HG02571 (cell line): ENCODE measurements around the gene FOXA1.
"Not testable (repeated sequence)": the region's sequence is repeated elsewhere in the genome, so short reads cannot be mapped to it uniquely, and the experiment has no call there.

Experiments
- ATAC-seq: cut with Tn5 transposase; IDR thresholded peaks from one replicate; pipeline ENCODE4 v1.9.1; 2021; ENCODE audit warnings: mild to moderate bottlenecking, moderate library complexity; ENCODE audit not compliant: unreplicated experiment

FOXA1 gene

DNA sequence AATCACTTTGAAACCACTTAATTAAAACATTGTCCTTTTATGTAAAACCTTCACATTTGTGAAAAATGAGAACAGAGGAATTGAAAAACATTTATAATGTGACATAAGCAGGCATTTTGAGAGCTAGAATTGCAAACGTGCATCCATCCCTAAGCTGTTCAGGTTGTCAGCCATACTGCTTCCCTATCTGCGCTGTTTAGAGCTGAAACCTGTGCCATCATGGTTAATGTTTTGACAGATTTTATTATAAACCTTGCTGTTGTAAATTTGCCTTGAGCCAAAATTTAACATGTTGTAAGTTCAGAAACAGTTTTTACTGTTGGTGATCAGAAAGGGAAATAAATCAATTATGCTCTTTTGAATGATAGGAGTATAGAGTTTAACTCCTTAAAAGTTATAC is 31.9 kb downstream of the FOXA1 start:
- ATAC-seq = no peak

DNA sequence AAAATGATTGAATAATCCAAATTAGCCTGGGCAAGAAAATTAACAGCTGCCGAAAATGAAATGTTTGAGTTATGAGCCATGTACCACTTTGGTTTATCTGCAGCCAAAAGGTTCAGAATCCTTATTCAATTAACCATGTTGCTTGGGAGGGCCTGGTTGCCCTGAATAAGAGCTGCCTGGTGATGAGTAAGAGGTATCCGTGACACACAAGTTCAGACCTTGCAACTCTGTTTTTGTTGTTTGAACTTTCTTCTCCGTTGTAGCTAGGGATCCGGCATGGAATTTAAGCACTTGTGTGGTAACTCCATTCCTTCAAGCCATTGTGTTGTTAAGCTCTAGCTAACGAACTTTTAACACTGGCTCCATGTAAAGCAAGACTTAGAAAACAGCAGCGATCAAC is 35.7 kb downstream of the FOXA1 start:
- ATAC-seq = no peak

DNA sequence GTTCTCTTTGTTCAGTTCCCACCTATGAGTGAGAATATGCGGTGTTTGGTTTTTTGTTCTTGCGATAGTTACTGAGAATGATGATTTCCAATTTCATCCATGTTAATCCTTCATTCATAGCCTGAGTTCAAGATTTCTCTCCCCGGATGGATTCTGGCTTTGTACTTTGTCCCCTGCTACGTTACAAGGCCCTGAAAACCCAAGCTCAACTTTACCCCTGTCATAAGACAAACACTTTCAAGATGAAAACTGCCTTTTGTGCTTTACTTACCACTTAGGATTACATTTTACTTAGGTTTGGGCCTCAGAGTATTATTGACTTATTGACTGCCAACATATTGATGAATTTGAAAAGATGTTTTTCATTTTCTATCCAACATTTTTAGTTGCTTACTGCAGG is 36.3 kb downstream of the FOXA1 start:
- no peak for ATAC-seq

DNA sequence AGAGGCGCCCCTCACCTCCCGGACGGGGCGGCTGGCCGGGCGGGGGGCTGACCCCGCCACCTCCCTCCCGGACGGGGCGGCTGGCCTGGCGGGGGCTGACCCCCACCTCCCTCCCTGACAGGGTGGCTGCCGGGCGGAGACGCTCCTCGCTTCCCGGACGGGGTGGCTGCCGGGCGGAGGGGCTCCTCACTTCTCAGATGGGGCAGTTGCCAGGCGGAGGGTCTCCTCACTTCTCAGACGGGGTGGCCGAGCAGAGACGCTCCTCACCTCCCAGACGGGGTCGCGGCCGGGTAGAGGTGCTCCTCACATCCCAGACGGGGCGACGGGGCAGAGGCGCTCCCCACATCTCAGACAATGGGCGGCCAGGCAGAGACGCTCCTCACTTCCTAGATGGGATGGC is 39.5 kb downstream of the FOXA1 start:
- not testable (repeated sequence) for ATAC-seq

DNA sequence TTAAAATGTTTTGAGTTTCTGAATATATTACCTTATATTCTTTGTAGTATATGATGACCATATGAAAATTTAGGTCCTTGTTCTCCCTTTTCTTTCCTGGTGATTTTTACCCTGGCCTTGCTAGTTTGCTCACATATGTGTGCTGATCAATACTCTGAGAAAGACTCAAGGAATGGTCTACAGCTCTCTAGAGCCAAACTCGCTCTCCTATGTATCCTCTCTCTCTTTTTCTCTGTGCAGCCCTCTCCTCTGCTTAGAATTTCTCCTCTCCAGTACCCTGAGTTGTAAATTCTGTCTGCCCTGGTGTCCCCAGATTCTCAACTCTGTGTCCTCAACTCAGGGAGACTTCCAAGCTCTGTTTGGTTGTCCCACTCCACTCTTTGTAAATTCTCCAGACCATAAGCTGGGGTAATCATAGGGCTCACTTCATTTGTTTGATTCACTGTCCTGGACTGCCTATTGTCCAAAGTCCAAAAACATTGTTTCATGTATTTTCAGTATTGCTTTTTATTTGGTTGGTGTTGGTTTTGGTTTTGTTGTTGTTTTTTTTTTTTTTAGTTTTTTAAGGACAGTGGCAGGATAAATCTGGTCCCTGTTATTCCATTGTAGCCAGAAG is 41.0 kb downstream of the FOXA1 start:
- no peak for ATAC-seq

DNA sequence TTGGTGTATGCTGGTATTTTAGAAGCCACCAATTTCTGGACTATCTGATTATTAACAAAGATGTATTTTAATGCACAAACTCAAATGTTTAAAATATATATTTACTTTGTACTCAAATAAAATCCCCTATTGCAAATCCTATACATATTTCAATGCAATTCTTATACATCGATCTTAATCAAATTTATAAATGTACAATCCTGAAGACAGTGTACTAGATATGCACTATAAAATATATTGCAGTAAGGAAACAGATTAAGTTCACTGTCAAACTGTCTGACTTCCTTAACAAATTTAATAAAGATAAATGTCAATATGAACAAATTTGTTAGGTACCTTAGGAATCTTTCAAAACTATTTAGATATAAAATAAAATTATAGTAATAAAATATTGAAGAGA is 43.9 kb downstream of the FOXA1 start:
- ATAC-seq = no peak

DNA sequence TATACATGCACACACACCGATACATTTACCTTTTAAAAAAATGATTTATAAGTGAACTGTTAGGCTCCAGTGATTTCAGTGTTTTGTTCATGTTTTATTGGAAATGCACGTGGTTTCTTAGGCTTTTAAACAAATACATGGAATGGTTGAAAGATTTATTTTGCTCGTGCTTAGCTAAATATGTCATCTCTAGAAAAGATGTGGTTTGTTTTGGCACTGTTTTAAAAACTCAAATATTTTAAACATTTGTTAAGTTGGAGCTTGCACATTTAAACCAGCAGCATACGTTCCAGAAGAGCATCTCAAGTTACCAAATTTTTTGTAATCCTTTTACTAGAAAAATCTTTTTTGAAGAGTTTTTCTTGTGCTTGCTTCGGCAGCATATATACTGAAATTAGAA is 44.5 kb downstream of the FOXA1 start:
- ATAC-seq = no peak

DNA sequence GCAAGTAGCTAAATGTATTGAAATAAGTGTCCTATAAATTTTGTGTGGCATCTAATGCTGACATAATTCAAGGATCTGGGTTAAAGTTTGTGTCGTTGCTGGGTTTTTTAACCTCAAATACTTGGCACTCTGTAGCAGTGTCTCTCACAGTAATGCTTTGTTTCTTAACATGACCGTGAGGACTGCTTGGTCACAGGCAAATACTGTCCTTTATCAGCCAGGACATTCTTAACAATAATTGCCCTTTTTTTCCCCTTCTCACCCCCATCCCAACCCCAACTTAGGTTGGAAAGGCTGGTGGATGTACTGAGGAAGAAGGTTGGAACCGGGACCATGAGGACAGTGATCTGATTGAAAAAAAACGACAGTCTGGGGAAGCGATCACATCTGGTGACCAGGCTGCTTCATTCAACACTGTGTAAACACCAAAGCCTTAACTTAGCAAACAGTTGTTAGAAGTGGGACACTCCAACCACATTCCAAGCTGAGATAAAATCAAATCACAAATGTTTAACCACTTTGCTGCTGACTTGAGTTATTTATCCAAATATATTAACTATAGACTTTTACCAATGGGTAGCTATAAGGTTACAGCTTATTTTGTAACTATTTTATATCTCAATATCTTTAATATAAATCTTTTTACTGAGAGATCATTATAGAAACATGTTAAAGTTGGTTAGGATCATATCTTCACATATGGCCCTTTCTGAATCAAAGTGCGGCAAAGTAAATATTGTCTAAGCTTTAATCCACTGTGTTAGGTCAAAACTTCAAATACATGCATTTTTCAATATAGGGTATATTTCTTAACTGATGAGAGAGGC is 48.2 kb downstream of the FOXA1 start:
- no peak for ATAC-seq

DNA sequence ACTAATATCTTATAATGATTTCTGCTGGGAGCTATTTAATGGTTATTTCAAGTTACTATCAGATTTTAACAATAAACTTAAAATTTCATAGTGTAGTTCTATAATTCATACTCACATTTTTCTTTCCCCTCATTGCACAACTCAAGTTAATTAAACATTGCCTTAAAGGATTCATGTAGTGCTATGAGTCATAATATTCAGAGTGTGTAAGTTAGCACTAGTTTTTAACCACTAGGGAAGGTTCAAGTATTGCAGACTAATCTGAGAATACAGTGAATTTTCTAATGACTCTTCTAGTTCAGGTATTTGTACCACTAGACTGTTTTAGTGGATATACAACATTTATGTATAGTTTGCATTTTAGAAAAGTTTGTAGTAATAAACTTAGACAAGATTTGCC is 49.9 kb downstream of the FOXA1 start:
- no peak for ATAC-seq

DNA sequence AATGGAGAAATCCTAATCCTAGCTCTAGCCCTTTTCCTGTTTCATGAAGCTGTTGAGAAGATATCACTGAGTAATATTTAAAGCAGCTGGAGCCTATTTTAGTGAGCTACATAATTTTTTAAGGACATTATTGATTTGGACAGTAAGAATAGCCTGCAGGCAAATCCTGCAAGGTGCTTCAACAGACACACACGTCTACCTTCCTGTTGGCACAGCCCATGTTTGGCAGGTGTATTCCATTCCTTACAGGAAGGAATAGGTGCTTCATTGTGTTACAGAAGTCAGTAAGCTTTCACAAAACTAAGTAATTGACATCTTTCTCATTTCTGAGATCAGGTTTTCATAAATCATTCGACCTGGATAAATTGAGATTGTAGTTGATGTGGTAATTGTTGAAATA is 50.6 kb downstream of the FOXA1 start:
- no peak for ATAC-seq

DNA sequence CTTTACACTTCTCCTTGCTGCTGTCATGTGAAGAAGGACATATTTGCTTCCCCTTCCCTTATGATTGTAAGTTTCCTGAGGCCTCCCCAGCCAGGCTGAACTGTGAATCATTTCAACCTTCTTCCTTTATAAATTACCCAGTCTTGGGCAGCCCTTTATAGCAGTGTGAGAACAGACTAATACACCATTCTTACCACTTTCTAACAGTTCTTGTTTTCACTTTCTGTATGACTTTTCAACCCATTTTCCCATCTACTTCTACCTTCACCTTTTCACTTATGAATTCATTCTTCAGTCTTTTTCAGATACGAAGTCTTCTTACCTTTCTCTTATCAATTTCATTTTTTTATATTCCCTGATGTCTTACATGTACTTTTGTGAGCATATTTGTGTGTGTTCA is 55.1 kb downstream of the FOXA1 start:
- no peak for ATAC-seq
